Kidney capillary endothelial cell (primary cell): ENCODE measurements around the gene CYFIP1.
A peak's percentile ranks its signal among the peaks of the same experiment; 100 is the strongest.

Source experiments
- DNase-seq: peaks from one replicate; pipeline ENCODE4 v3.0.0-alpha.2; 2018; ENCODE audit warnings: low spot score

The CYFIP1 gene

DNA sequence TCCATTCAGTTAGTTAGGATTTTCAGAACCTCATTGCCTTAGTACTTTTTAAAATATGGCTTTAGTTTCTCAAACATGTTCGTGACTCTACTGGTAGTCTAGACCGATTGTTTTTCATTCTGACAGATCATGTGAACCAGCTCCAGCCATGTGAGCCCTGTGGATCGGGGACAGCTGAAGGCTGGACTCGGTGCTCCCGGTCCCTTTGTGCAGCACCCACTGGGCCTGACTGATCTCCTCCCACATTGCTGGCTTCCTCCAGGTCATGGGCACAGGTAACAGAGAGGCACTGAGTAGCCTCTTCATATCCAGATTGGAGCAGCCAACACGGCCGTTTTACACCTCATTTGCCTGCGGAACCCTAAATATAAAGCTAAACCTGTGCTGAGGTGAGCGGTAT is 111.2 kb downstream of the CYFIP1 start:
- DNase-seq = no peak

GRCh38 chr15:22868495-22868894 is 111.7 kb downstream of the CYFIP1 start:
- DNase-seq = no peak

GRCh38 chr15:22867886-22868285 is 112.3 kb downstream of the CYFIP1 start:
- DNase-seq = no peak

DNA sequence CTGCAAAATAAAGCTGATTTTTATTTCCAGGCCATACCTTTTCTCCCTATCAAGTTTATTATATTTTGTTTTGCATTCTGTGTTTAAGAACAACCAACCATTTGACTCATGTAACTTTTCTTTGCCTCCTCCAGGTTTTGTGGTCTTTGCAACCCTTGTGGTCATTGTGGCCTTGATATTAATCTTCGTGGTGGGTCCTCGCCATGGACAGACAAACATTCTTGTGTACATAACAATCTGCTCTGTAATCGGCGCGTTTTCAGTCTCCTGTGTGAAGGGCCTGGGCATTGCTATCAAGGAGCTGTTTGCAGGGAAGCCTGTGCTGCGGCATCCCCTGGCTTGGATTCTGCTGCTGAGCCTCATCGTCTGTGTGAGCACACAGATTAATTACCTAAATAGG is 114.1 kb downstream of the CYFIP1 start:
- no peak for DNase-seq

DNA sequence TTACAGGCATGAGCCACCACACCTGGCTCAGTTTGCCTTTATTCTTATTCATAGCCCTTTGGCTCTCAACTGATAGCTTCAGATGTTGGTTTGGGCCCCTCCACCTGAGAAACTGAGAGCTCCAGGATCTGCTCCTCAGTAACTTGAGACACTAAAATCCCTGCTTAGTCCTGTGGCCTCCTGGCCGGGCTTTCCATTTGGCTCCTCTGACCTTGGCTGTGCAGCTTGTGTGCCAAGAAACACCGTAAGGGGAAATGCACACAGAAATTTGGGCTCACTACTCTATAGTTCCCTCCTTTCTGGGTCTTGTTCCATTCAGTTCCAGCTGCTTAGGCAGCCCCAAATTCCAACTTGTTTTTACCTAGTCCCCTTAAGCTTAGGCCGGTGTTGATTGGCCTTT is 116.8 kb downstream of the CYFIP1 start:
- DNase-seq = no peak

GRCh38 chr15:22861161-22861560 is 119.0 kb downstream of the CYFIP1 start:
- DNase-seq = no peak

DNA sequence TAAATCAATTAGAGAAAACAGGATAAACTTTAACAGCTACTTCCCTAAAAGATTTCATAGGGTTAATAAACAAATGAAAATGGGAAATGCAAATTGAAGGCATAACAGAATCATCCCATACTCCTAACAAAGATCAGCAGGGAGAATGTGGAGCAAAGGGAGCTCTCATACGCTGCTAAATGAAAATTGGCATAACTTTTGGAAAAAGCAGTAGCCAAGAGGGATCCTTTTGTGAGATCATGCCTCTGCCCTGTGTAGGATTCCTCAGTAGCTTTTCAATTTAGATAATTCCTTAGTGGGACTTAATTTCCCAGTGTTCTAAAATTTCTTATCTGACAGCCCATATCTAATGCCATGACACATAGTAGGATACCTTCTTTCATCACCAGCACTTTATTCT is 123.5 kb downstream of the CYFIP1 start:
- DNase-seq = no peak

GRCh38 chr15:22855791-22856190 is 124.4 kb downstream of the CYFIP1 start:
- no peak for DNase-seq

GRCh38 chr15:22851513-22851912 is 128.7 kb downstream of the CYFIP1 start:
- no peak for DNase-seq

- no peak for DNase-seq
These were observed 130.1 kb downstream of the CYFIP1 start for GRCh38 chr15:22850055-22850454.

DNA sequence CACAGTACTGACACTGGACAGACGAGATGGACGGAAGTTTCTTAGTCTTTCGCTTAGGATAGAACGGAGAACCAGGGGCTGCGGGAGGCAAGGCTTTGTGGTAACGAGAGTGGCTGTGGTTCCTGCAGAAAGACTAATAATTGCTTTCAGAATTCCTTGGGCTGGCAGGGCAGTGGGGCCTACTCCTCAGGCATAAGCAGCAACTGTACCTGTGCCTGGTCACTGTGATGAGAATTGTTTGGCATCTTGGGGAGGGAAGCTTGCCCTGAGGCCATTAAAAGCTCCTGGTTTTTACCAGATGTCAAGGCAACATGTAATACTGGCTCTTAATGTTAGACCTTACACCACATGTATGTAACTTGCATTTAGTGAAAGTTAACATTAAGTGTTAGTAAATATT is 134.1 kb downstream of the CYFIP1 start:
- no peak for DNase-seq

DNA sequence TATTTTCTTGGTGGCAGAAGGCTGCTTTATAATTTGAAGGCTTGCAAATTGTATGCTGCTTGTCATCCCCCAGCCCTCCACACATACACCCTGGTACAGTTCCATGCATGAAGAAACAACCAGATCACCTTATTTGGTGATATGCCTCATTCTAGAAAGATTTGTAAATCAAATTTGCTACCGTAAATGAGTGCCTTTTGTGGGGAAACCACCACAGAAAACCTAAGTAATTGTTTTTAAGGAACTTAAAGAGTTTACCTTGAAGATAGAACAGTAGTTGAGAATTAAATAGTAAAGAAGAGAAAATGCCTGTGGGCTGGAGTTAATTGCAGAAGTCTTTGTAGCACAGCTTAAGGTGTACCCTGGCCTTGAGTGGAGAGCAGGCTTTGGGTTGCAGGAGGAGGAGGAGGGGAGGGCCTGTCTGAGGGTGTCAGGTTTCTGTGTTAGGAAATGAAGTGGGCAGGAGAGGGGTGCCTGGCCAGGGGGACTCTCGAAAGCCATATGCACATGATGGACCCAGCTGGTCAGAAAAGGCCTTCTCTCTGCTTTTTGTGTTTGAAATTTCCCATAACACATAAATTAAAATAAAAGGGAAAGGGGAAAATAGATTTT is 134.8 kb downstream of the CYFIP1 start:
- DNase-seq = no peak

- DNase-seq = no peak
These were observed 135.5 kb downstream of the CYFIP1 start for GRCh38 chr15:22844421-22845288.

- DNase-seq = no peak
These were observed 141.0 kb downstream of the CYFIP1 start for GRCh38 chr15:22839046-22839695.

DNA sequence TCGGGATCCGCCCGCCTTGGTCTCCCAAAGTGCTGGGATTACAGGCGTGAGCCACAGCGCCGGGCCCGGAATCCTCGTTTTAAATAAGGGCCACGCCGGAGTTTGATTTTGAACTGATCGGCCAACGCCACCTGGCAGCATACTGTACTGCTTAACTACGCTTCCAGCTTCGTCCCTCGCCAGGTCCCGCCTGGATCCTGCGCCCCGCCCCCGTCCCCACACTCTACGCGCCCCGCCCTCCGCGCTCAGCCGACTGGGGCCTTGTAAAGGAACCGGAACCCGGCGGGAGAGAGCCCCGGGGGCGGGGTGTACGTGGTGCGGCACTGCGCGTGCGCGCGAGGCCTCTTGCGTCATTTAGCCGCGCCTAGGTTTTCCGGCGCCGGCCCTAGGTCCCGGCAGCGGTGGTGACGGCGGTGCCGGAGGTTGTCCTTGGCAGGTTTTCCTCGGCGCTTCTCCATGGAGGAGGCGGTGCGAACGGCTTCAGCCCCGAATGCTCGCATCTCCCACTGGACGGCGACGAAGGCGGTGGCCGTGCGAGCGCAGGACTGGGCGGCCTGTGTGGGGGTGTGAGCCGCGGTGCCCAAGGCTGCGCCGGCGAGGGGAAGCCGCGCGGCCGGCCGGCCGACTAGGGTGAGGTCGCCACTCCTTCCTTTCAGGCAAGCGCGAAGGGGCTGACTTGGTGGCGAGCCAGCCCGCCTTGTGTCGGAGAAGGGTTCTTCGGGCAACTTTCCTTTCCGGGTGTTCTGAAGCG is 141.7 kb downstream of the CYFIP1 start, which contains the start of gene NIPA2:
Gene NIPA2, plus strand, starts transcription at position 375 of the 751 bp plus-strand sequence. CDS start 13,066 bp downstream, outside the sequence.
- DNase-seq = peak; percentile 98

DNA sequence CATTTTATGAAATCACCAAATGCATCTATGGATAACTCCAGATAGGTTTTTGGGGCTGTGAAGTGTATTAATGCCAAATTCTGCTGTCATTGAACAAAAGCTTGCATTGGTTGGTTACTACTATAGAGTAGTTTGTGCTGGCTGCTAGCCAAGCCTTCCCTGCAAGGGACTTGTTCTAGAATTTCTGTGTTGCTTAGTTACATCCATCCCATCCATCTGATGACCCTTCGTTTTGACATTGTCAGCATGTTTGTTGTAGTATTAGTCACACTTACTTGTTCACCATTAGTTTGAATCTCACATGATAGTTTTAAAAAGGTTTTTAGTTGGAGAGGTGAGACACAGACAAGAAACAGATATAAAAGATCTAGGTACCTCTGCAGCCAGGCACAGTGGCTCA is 148.7 kb downstream of the CYFIP1 start:
- DNase-seq = no peak

DNA sequence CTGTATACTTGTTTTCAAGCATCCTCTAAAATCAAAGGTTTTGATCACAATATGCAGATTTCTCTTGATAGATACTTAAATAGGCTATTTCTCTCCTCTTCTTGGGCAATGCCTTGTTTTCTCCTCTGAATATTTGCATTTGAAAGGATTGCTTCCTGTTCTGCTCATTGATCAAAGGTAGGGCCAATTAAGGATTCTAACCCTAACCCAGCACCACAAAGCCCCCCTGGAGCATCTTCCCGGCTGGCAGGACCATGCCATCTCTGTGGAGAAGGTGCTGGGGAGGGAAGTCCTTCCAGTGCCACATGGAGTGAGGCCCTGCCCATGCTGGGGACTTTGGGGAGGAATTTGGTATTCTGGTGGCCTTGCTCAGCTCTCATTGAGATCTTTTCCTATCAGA is 153.0 kb downstream of the CYFIP1 start:
- DNase-seq = no peak

DNA sequence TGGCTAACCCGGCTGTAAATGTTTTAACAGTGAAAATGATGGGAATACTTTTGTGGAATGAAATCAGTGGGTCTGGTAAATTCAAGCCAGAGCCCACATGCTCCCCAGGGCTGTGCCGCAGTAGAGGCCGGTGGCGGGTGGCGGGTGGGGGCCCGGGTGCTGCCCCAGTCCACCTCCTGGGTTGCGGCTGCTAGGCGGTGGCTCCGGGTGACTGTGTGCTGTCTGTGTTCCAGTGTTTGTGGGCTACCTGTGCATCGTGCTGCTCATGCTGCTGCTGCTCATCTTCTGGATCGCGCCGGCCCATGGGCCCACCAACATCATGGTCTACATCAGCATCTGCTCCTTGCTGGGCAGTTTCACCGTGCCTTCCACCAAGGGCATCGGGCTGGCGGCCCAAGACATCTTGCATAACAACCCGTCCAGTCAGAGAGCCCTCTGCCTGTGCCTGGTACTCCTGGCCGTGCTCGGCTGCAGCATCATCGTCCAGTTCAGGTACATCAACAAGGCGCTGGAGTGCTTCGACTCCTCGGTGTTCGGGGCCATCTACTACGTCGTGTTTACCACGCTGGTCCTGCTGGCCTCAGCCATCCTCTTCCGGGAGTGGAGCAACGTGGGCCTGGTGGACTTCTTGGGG is 156.6 kb downstream of the CYFIP1 start:
- DNase-seq = no peak

DNA sequence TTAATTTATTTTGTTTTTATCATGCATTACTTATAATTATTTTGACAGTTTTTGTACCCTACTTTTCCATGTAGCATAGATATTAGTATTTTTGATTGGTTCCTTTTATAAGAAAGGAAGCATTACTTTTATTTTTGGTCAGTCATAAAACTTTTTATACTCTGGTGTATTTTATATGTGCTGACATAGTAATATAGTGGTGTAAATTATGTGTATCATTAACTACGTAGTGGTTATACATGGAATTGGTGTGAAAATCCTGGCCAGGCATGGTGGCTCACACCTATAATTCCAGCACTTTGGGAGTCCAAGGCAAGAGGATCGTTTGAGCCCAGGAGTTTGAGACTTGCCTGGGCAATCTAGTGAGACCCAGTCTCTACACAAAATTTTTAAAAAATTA is 160.5 kb downstream of the CYFIP1 start:
- DNase-seq = no peak
